Fibroblast of the aortic adventitia (primary cell): ENCODE results near the gene ARHGAP10. TPM values are rescaled to one million over a fixed set of nuclear protein-coding genes. Genes with fewer than 3 reads are reported as not detected.
A peak's percentile ranks its signal among the peaks of the same experiment; 100 is the strongest.

ENCODE experiments used
- DNase-seq: peaks from one replicate; pipeline ENCODE4 v3.0.0-alpha.2; 2010; ENCODE audit warnings: low read depth
- H3K4me3 ChIP-seq: 2 replicates; pipeline ENCODE4 v1.5.1; 2011; ENCODE audit warnings: low read depth, mild to moderate bottlenecking, control low read depth, low read length, moderate library complexity
- CTCF ChIP-seq: IDR thresholded peaks from 2 replicates; pipeline ENCODE4 v1.5.1; 2011; ENCODE audit warnings: mild to moderate bottlenecking, low read length, control low read depth, inconsistent platforms; ENCODE audit not compliant: insufficient read depth
- total RNA-seq: library from RNA; depleted of rRNA; stranded (reverse); fragments of >200 nt; gene quantifications from 2 replicates; pipeline ENCODE4 v1.2.3, GENCODE V29; 2012; ENCODE audit warnings: low replicate concordance

Gene ARHGAP10
- total RNA-seq, 1 donor = 45.0 TPM

- TF ChIP-seq CTCF = no peak
- DNase-seq = no peak
- H3K4me3 ChIP-seq = no peak overlapping the region
Measured at GRCh38 chr4:147984778-147985138, 252.9 kb downstream of the ARHGAP10 start.

GRCh38 chr4:147985376-147985775, 253.5 kb downstream of the ARHGAP10 start:
- no peak overlapping the region for H3K4me3 ChIP-seq
- TF ChIP-seq CTCF = no peak
- DNase-seq = no peak

- DNase-seq = no peak
- H3K4me3 ChIP-seq = no peak overlapping the region
- TF ChIP-seq CTCF = no peak
Measured at GRCh38 chr4:147987252-147987651, 255.4 kb downstream of the ARHGAP10 start.

- TF ChIP-seq CTCF = no peak
- DNase-seq = no peak
- H3K4me3 ChIP-seq = no peak overlapping the region
Measured at GRCh38 chr4:147991543-147992283, 259.8 kb downstream of the ARHGAP10 start.

GRCh38 chr4:147994076-147994475, 262.2 kb downstream of the ARHGAP10 start:
- no peak overlapping the region for H3K4me3 ChIP-seq
- DNase-seq = peak; percentile 14
- no peak for TF ChIP-seq CTCF

GRCh38 chr4:147994491-147995385, 262.9 kb downstream of the ARHGAP10 start:
- no peak for TF ChIP-seq CTCF
- H3K4me3 ChIP-seq = no peak overlapping the region
- DNase-seq = peak; percentile 53
